OCI-LY1 (cell line): Measurements from ENCODE around the gene PLCG1.

Experiments
- H2AFZ ChIP-seq: fragments of 200-600 bp; sonication (generic), shearing (Covaris generic); 2 replicates; pipeline ENCODE4 v1.6.0; 2014; ENCODE audit warnings: antibody characterized with exemption, mild to moderate bottlenecking, low read length
- H3F3A ChIP-seq: fragments of 200-600 bp; sonication (generic), shearing (Covaris generic); 2 replicates; pipeline ENCODE4 v1.6.0; 2014; ENCODE audit warnings: mild to moderate bottlenecking, antibody characterized with exemption, low read length, moderate library complexity; ENCODE audit not compliant: insufficient read depth
- H3K27ac ChIP-seq: fragments of 200-600 bp; sonication (generic); 2 replicates; pipeline ENCODE4 v1.5.1; 2014; ENCODE audit warnings: low read length, mixed run types, mild to moderate bottlenecking, low read depth; ENCODE audit not compliant: poor library complexity, severe bottlenecking
- H3K27me3 ChIP-seq: fragments of 200-600 bp; sonication (generic); 2 replicates; pipeline ENCODE4 v1.6.0; 2014; ENCODE audit warnings: antibody characterized with exemption, mild to moderate bottlenecking, low read length, moderate library complexity; ENCODE audit not compliant: insufficient read depth
- H3K36me3 ChIP-seq: fragments of 200-600 bp; sonication (generic); 2 replicates; pipeline ENCODE4 v1.6.1; 2014; ENCODE audit warnings: mild to moderate bottlenecking, antibody characterized with exemption, low read length, moderate library complexity, mixed read lengths; ENCODE audit not compliant: insufficient read depth
- H3K4me1 ChIP-seq: fragments of 200-600 bp; sonication (generic); 2 replicates; pipeline ENCODE4 v1.5.1; 2014; ENCODE audit warnings: mild to moderate bottlenecking, low read length, moderate library complexity; ENCODE audit not compliant: insufficient read depth, severe bottlenecking
- H3K4me2 ChIP-seq: fragments of 200-600 bp; sonication (generic), shearing (Covaris generic); 2 replicates; pipeline ENCODE4 v1.6.1; 2014; ENCODE audit warnings: low read length
- H3K4me3 ChIP-seq: fragments of 200-600 bp; sonication (generic); 2 replicates; pipeline ENCODE4 v1.5.1; 2014; ENCODE audit warnings: low read length, low read depth, mild to moderate bottlenecking, mixed read lengths; ENCODE audit not compliant: poor library complexity, severe bottlenecking
- H3K79me2 ChIP-seq: fragments of 200-600 bp; shearing (Covaris generic); 2 replicates; pipeline ENCODE4 v1.6.1; 2016; ENCODE audit warnings: mixed run types, low read length, mixed read lengths; ENCODE audit not compliant: insufficient read depth
- H3K9ac ChIP-seq: fragments of 200-600 bp; sonication (generic), shearing (Covaris generic); 2 replicates; pipeline ENCODE4 v1.6.1; 2014; ENCODE audit warnings: mild to moderate bottlenecking, low read length, mixed read lengths
- H3K9me2 ChIP-seq: fragments of 200-600 bp; sonication (generic), shearing (Covaris generic); 2 replicates; pipeline ENCODE4 v1.6.1; 2014; ENCODE audit warnings: low read depth, mild to moderate bottlenecking, low read length, mixed read lengths
- H3K9me3 ChIP-seq: fragments of 200-600 bp; shearing (Covaris generic); 2 replicates; pipeline ENCODE4 v1.6.1; 2014; ENCODE audit warnings: low read length, mixed read lengths
- H4K20me1 ChIP-seq: fragments of 200-600 bp; sonication (generic), shearing (Covaris generic); 2 replicates; pipeline ENCODE4 v1.6.0; 2016; ENCODE audit warnings: mild to moderate bottlenecking, low read length; ENCODE audit not compliant: insufficient read depth
- CTCF ChIP-seq: fragments of 200-600 bp; sonication (generic), shearing (Covaris generic); IDR thresholded peaks from 2 replicates; pipeline ENCODE4 v1.5.1; 2017; ENCODE audit warnings: mild to moderate bottlenecking, antibody characterized with exemption, low read length, moderate library complexity, mixed read lengths
- EZH2 ChIP-seq: fragments of 200-600 bp; sonication (generic), shearing (Covaris generic); IDR thresholded peaks from 2 replicates; pipeline ENCODE4 v1.8.0; 2017; ENCODE audit warnings: borderline replicate concordance, mixed run types, mild to moderate bottlenecking, antibody characterized with exemption, low read length, moderate library complexity, mixed read lengths

Gene PLCG1

DNA sequence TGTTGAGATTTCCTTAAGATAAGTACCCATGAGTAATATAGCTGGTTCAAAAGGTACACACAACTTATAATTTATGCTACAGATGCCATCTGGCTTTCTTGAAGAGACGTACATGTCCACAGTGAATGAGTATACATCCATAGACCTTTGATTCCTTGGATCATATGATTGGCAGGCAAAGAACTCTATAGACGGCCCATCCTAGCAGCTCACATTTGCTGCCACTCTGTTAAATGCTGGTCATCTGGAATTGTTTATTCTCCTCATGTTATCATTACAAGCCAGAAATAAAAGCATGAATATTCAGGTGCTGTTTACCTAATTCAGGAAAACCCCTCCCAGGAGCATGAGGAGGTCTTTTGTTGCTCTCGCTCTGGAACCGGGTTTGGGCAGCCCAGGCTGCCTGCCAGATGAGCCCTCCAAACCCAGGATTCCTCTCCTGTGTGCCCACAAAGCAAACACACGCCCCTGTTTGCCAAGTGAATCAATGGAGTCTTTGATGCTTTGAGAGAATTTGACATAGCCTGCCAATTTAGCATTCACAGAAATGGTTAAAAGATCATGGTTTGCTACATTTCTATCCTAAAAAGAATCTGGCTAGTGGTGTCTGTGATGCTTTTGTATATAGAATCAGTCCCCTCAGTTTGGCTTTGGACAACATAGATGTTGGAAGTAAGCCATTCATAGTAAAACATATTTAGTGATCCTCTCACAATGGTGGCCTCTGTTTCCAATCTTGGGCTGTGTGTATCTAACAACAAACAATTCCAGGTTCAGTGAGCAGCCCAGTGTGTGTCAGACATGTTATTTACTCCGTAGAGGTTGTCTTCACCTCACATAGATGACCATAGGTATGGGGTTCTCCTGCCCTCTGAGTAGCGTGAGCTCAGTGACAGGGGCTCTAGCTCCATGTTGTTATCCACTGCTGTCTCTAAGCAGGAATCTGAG, 17.5 kb upstream of the PLCG1 start:
- Histone ChIP-seq H3K9me2 (no peaks in the 10 kb centered on the region), H2AFZ (no peak overlapping the region), H3K4me1 (no peaks in the 10 kb centered on the region), H3K9me3 (no peaks in the 10 kb centered on the region), H3K27me3 (no peaks in the 10 kb centered on the region), H3K4me3 (no peak overlapping the region), H3K4me2 (no peak overlapping the region), H3K9ac (no peak overlapping the region), H3K79me2 (no peaks in the 10 kb centered on the region), H3F3A (no peaks in the 10 kb centered on the region), H3K36me3 (peaks cover 96% of the 10 kb centered on the region), H3K27ac (no peak overlapping the region), H4K20me1 (no peaks in the 10 kb centered on the region)
- no peak for TF ChIP-seq EZH2
- no peak for TF ChIP-seq CTCF

GRCh38 chr20:41121399-41121798, 15.9 kb upstream of the PLCG1 start:
- H3K27ac ChIP-seq, result no peak overlapping the region
- H3K79me2 ChIP-seq, result no peaks in the 10 kb centered on the region
- H2AFZ ChIP-seq, result no peak overlapping the region
- H3K4me1 ChIP-seq, result no peaks in the 10 kb centered on the region
- no peak overlapping the region for H3K9ac ChIP-seq
- H4K20me1 ChIP-seq, result no peaks in the 10 kb centered on the region
- H3K4me3 ChIP-seq, result no peak overlapping the region
- H3K4me2 ChIP-seq, result no peak overlapping the region
- no peaks in the 10 kb centered on the region for H3F3A ChIP-seq
- H3K9me2 ChIP-seq, result no peaks in the 10 kb centered on the region
- H3K9me3 ChIP-seq, result no peaks in the 10 kb centered on the region
- no peaks in the 10 kb centered on the region for H3K27me3 ChIP-seq
- TF ChIP-seq EZH2 (no peak), CTCF (no peak)
- peaks cover 96% of the 10 kb centered on the region for H3K36me3 ChIP-seq

GRCh38 chr20:41123631-41124030, 13.7 kb upstream of the PLCG1 start:
- Histone ChIP-seq H3F3A (no peaks in the 10 kb centered on the region), H2AFZ (no peak overlapping the region), H3K4me1 (no peaks in the 10 kb centered on the region), H3K9me2 (no peaks in the 10 kb centered on the region), H3K36me3 (peaks cover 88% of the 10 kb centered on the region), H3K27ac (no peak overlapping the region), H3K27me3 (no peaks in the 10 kb centered on the region), H3K9ac (no peak overlapping the region), H3K79me2 (no peaks in the 10 kb centered on the region), H3K4me2 (no peak overlapping the region), H3K9me3 (no peaks in the 10 kb centered on the region), H4K20me1 (no peaks in the 10 kb centered on the region), H3K4me3 (no peak overlapping the region)
- TF ChIP-seq EZH2 (no peak), CTCF (no peak)
